Esophagus squamous epithelium (tissue), 4 donors: ENCODE measurements around the gene INSRR.

Experiments
- POLR2A ChIP-seq, 4 donors: fragments of 450-650 bp; IDR thresholded peaks; one replicate each; pipeline ENCODE4 v1.6.1; 2017; ENCODE audit warnings: antibody characterized with exemption in 4 of 4, mild to moderate bottlenecking in 4 of 4, moderate library complexity in 3 of 4
- TF ChIP-seq, protein P1 (sequence below), 6 experiments: fragments of 450-650 bp in 4 of 6; fragments of 200-600 bp in 2 of 6; sonication (generic) in 2 of 6; IDR thresholded peaks; one replicate each; pipeline ENCODE4 v1.5.1; 2016 to 2019; ENCODE audit warnings: antibody characterized with exemption in 6 of 6, mild to moderate bottlenecking in 4 of 6, moderate library complexity in 4 of 6

DNA sequence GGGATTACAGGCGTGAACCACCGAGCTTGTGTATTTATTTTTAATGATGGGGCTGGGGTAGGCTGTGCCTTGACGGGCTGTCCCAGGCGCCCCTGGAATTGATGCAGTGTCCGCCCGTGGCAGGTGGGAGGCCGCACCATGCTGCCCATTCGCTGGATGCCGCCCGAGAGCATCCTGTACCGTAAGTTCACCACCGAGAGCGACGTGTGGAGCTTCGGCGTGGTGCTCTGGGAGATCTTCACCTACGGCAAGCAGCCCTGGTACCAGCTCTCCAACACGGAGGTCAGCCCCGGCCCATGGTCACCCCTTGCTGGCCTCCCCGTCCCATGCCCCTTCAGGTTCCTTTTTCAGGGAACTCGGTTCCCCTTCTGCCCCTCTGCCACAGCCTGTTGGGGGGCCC is 21.0 kb upstream of the INSRR start:
- TF ChIP-seq, protein P1, sequence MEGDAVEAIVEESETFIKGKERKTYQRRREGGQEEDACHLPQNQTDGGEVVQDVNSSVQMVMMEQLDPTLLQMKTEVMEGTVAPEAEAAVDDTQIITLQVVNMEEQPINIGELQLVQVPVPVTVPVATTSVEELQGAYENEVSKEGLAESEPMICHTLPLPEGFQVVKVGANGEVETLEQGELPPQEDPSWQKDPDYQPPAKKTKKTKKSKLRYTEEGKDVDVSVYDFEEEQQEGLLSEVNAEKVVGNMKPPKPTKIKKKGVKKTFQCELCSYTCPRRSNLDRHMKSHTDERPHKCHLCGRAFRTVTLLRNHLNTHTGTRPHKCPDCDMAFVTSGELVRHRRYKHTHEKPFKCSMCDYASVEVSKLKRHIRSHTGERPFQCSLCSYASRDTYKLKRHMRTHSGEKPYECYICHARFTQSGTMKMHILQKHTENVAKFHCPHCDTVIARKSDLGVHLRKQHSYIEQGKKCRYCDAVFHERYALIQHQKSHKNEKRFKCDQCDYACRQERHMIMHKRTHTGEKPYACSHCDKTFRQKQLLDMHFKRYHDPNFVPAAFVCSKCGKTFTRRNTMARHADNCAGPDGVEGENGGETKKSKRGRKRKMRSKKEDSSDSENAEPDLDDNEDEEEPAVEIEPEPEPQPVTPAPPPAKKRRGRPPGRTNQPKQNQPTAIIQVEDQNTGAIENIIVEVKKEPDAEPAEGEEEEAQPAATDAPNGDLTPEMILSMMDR (IDR thresholded peaks at IDR 0.05), result no peak
- no peak for TF ChIP-seq POLR2A (IDR thresholded peaks at IDR 0.05)
